Gastroesophageal sphincter (tissue), 2 donors: ENCODE data around the gene PIAS2.

ENCODE experiments used
- POLR2A ChIP-seq, 2 donors: fragments of 450-650 bp; IDR thresholded peaks; one replicate each; pipeline ENCODE4 v1.6.1; 2017; ENCODE audit warnings: antibody characterized with exemption in 2 of 2, mild to moderate bottlenecking in 2 of 2, moderate library complexity in 1 of 2
- POLR2AphosphoS5 ChIP-seq: sonication (generic); formaldehyde crosslinking; IDR thresholded peaks from one replicate; pipeline ENCODE4 v1.6.1; 2017; ENCODE audit warnings: antibody characterized with exemption

DNA sequence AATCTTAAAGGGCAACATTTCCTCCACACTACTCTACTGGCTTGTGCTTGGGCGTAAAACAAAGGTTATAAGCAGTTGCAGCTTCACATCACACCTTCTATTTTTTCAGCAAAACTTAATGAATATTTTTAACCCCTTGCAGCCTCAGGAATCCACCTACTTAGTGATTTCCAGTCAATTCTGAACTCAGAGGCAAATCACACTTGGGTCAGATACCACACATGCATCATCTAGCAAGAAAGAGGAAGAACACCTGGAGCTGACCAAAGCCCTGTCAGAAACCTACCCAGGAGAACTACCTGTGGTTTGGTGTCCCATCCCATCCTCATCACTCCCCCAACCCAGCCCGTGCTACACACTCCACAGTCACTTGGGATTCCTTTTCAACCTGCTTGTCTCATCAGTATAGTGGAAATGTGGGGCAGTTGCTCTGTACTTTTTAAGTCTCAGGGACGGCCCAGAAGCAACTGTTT lies 25.5 kb downstream of the PIAS2 start:
- TF ChIP-seq POLR2A (IDR thresholded peaks at IDR 0.05) (no peak), POLR2AphosphoS5 (no peak)
